ENCODE measurements around the gene CALD1. TPM values are rescaled to one million over a fixed set of nuclear protein-coding genes. Genes with fewer than 3 reads are reported as not detected.

Gene CALD1
- total and polyA plus RNA-seq, 8 donors = 137 to 248 (median 224) TPM

- Histone ChIP-seq H3K4me1 (no peaks in the 10 kb centered on the region), H3K27me3 (no peaks in the 10 kb centered on the region), H3K4me3 (no peak overlapping the region), H3K27ac (no peak overlapping the region), H3K9me3 (no peaks in the 10 kb centered on the region), H3K36me3 (no peaks in the 10 kb centered on the region)
- TF ChIP-seq CTCF (IDR thresholded peaks at IDR 0.05) = no peak
- no peak for ATAC-seq
- no peak for DNase-seq
- intact Hi-C loops (cut with DNase I) = loop anchor here in 1 of 2 donors (5.0 kb wide), 1 partner anchor 67 kb away; no protein-coding TSS in a partner anchor
These were observed 20.5 kb upstream of the CALD1 start for GRCh38 chr7:134758981-134759380.

GRCh38 chr7:134761266-134761665 lies 18.2 kb upstream of the CALD1 start:
- DNase-seq = no peak
- intact Hi-C loops (cut with DNase I) = no loop called here

GRCh38 chr7:134763960-134764359 lies 15.5 kb upstream of the CALD1 start:
- ATAC-seq = no peak
- Histone ChIP-seq H3K27ac (no peak overlapping the region), H3K4me1 (peaks cover 0 to 3% of the 10 kb centered on the region in 2 donors), H3K27me3 (no peaks in the 10 kb centered on the region), H3K9me3 (no peaks in the 10 kb centered on the region), H3K4me3 (no peak overlapping the region), H3K36me3 (no peaks in the 10 kb centered on the region)
- no peak for TF ChIP-seq CTCF (IDR thresholded peaks at IDR 0.05)
- DNase-seq = no peak
- intact Hi-C loops (cut with DNase I) = no loop called here

More at GRCh38 chr7:134761266-134761665, 18.2 kb upstream of the CALD1 start:
- Histone ChIP-seq H3K27ac (no peak overlapping the region), H3K4me3 (no peak overlapping the region), H3K9me3 (no peaks in the 10 kb centered on the region), H3K27me3 (no peaks in the 10 kb centered on the region), H3K4me1 (no peaks in the 10 kb centered on the region), H3K36me3 (no peaks in the 10 kb centered on the region)
- peak; percentile 34 for ATAC-seq
- no peak for TF ChIP-seq CTCF (IDR thresholded peaks at IDR 0.05)

- intact Hi-C loops (cut with DNase I) = no loop called here
- Histone ChIP-seq H3K9me3 (no peaks in the 10 kb centered on the region), H3K36me3 (no peaks in the 10 kb centered on the region), H3K4me3 (no peak overlapping the region), H3K27ac (no peak overlapping the region), H3K4me1 (peaks cover 0 to 3% of the 10 kb centered on the region in 2 donors), H3K27me3 (no peaks in the 10 kb centered on the region)
- DNase-seq = no peak
- TF ChIP-seq CTCF (IDR thresholded peaks at IDR 0.05) = no peak
- no peak for ATAC-seq
These were observed 15.1 kb upstream of the CALD1 start for GRCh38 chr7:134764365-134764764.

GRCh38 chr7:134766779-134767519 lies 12.5 kb upstream of the CALD1 start:
- no peaks in the 10 kb centered on the region for H3K9me3 ChIP-seq
- H3K36me3 ChIP-seq = no peaks in the 10 kb centered on the region
- H3K27me3 ChIP-seq = no peaks in the 10 kb centered on the region
- ATAC-seq (peak; percentile 26), DNase-seq (no peak)
- H3K4me1 ChIP-seq = peaks cover 0 to 3% of the 10 kb centered on the region in 2 donors
- H3K27ac ChIP-seq = peak overlapping the region in 1 of 2 donors; percentile 13
- TF ChIP-seq CTCF (IDR thresholded peaks at IDR 0.05) = no peak
- H3K4me3 ChIP-seq = no peak overlapping the region
- intact Hi-C loops (cut with DNase I) = no loop called here

Measured in left lung (tissue), 10 donors.